Activated naive CD4-positive, alpha-beta T cell treated with anti-CD3 and anti-CD28 coated beads, Interleukin-2, amount 10 ng/mL, durations not matched to agents 7 days and 5 days (primary cell): Measurements from ENCODE around the gene ALX3.
A peak's percentile ranks its signal among the peaks of the same experiment; 100 is the strongest.
"Not testable (repeated sequence)": the region's sequence is repeated elsewhere in the genome, so short reads cannot be mapped to it uniquely, and the experiment has no call there.

Source experiments
- CTCF ChIA-PET: fragments of 350-600 bp; sonication (Branson Sonifier 250); formaldehyde crosslinking; loops from one replicate; lab custom pipeline; 2021; ENCODE audit warnings: antibody characterized with exemption; lab: Charles Lee
- DNase-seq: peaks from one replicate; pipeline ENCODE4 v3.0.0-alpha.2; 2020
- H3K27ac Mint-ChIP-seq: one replicate; pipeline ENCODE4 v1.8.0; 2021; ENCODE audit warnings: mild to moderate bottlenecking, moderate library complexity, mixed read lengths
- H3K27me3 Mint-ChIP-seq: one replicate; pipeline ENCODE4 v1.8.0; 2021; ENCODE audit warnings: mild to moderate bottlenecking, mixed read lengths
- H3K36me3 Mint-ChIP-seq: one replicate; pipeline ENCODE4 v1.8.0; 2021; ENCODE audit warnings: mixed read lengths
- H3K4me1 Mint-ChIP-seq: one replicate; pipeline ENCODE4 v1.8.0; 2021; ENCODE audit warnings: mixed read lengths
- H3K4me3 Mint-ChIP-seq: one replicate; pipeline ENCODE4 v1.8.0; 2021; ENCODE audit warnings: mild to moderate bottlenecking, moderate library complexity, mixed read lengths
- H3K9me3 Mint-ChIP-seq: one replicate; pipeline ENCODE4 v1.8.0; 2021; ENCODE audit warnings: mixed read lengths

ALX3 gene

DNA sequence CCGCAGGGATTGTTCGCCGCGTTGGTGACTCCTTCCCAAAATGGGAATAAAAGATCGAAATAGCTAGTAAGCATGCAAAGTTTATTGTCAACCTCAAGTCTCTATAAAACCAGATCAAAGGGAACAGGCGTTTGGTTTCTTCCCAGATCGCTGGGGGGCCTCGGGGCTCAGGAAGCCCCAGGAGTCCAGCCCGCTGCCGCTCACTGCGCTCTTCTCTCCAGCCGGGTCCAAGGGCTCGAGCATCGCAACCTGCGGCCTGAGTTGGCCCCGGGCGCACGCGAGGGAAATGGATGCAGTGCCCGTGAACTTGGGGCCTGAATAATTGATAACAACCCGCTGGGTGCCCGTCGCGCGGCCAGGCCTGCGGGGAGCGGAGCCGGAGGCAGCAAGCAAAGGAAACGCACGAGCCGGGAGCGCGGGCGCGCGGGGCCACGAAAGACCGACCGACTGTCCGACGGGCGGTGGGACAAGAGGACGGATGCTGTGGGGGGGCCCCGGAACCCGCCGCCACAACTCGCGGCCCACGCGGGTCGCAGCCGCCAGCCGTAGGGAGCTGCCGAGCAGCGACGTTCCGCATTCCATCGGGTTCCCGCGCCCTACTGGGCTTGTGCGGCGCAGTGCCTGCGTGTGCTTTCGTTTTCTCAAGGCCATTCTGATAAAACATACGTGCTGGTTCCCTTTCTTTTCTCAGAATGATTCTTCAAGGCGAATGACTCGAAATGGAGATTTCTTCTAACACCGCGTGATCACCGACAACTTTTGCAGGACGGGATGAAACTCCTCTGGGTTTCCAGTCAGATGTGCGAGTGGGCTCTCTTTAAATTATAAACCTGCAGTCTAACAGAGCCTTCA, 14.0 kb upstream of the ALX3 start:
- Mint-ChIP-seq H3K27ac (no peak overlapping the region), H3K4me3 (peak overlapping the region; percentile 72), H3K27me3 (peaks cover 90% of the 10 kb centered on the region), H3K4me1 (peaks cover 19% of the 10 kb centered on the region), H3K36me3 (peaks cover 2% of the 10 kb centered on the region), H3K9me3 (no peaks in the 10 kb centered on the region)
- CTCF ChIA-PET = interaction anchor here (1.7 kb wide), 1 partner anchor 24 kb away, joined by 6 read pairs; no protein-coding TSS in a partner anchor
- peak; percentile 56 for DNase-seq

- no peaks in the 10 kb centered on the region for H3K9me3 Mint-ChIP-seq
- peak overlapping the region; percentile 72 for H3K4me3 Mint-ChIP-seq
- H3K27ac Mint-ChIP-seq = no peak overlapping the region
- H3K27me3 Mint-ChIP-seq = peaks cover 92% of the 10 kb centered on the region
- H3K36me3 Mint-ChIP-seq = peaks cover 2% of the 10 kb centered on the region
- H3K4me1 Mint-ChIP-seq = peaks cover 19% of the 10 kb centered on the region
- CTCF ChIA-PET = interaction anchor here (1.7 kb wide), 1 partner anchor 23 kb away, joined by 6 read pairs; no protein-coding TSS in a partner anchor
- no peak for DNase-seq
Measured at GRCh38 chr1:110083866-110084226, 13.4 kb upstream of the ALX3 start.

DNA sequence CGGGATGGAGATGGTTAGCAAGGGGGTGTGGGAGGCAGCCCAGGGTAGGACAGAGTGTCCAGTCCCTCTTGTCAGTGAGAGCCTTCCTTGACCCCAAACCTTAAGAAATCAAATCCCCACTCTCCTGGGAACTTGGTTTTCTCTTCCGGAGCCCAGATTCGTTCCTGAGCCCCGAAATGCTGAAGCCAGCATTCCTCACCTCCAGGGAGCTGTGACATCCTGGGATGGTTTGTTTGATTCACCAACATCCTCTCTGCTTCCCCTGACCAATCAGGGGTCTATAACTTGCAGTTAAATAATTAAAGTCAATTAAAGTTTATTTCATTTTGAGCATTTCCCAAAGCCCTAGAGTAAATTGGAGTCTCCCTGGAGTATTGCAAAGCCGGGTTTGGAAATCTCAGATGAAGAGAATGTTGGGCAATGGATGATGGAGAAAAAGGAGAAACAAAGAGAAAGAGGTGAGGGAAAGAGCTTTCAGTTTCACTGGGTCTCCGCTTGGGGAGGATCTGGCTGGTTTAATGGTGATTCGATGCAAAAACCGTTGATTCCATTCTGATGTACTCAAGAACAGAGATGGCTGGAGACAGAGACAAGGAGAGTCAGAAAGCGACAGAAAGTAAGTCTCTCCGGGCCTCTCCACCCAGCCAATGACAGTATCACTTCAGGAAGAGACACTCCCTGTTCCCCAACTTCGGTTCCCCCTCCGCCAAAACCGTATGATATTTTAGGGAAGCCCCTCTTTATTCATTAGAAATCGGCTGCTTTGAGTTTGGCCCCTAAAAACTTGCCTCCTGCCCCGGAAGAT, 12.8 kb upstream of the ALX3 start:
- H3K36me3 Mint-ChIP-seq = peaks cover 2% of the 10 kb centered on the region
- no peak overlapping the region for H3K27ac Mint-ChIP-seq
- H3K4me3 Mint-ChIP-seq = peak overlapping the region; percentile 72
- peaks cover 95% of the 10 kb centered on the region for H3K27me3 Mint-ChIP-seq
- peaks cover 19% of the 10 kb centered on the region for H3K4me1 Mint-ChIP-seq
- H3K9me3 Mint-ChIP-seq = no peaks in the 10 kb centered on the region
- CTCF ChIA-PET = interaction anchor here (1.7 kb wide), 1 partner anchor 23 kb away, joined by 6 read pairs; no protein-coding TSS in a partner anchor
- DNase-seq = no peak

GRCh38 chr1:110082477-110082876, 12.0 kb upstream of the ALX3 start:
- CTCF ChIA-PET = interaction anchor here (1.3 to 1.7 kb wide), 3 partner anchors 10 to 22 kb away, joined by 4 to 6 read pairs (median 4); partner anchors contain the start of gene ALX3
- H3K36me3 Mint-ChIP-seq = peaks cover 2% of the 10 kb centered on the region
- H3K27ac Mint-ChIP-seq = no peak overlapping the region
- H3K9me3 Mint-ChIP-seq = no peaks in the 10 kb centered on the region
- no peak overlapping the region for H3K4me3 Mint-ChIP-seq
- DNase-seq = no peak
- peaks cover 88% of the 10 kb centered on the region for H3K27me3 Mint-ChIP-seq
- H3K4me1 Mint-ChIP-seq = peaks cover 19% of the 10 kb centered on the region

DNA sequence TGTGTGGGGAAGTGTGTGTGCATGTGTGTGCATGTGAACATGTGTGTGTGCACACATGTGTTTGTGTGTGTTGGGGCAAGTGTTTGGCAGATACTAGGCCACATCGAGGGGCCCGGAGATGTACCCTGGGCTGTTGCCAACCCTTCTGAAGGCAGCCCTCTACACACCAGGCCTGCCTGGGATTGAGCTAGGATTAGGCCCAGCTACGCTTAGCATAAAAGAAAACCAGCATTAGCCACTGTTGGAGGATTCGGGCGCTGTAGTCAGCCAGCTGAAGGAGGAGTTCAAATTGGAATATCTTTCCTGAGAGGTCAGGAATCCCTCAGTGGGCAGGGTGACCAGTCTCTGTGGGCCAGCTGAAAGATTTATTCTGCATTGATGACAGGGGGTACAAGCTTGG, 10.6 kb upstream of the ALX3 start:
- Mint-ChIP-seq H3K4me1 (peaks cover 19% of the 10 kb centered on the region), H3K27me3 (peaks cover 86% of the 10 kb centered on the region), H3K27ac (no peak overlapping the region), H3K9me3 (no peaks in the 10 kb centered on the region), H3K36me3 (peaks cover 2% of the 10 kb centered on the region), H3K4me3 (no peak overlapping the region)
- CTCF ChIA-PET = interaction anchor here (0.8 to 1.7 kb wide), 9 partner anchors 10 to 52 kb away, joined by 3 to 18 read pairs (median 4); partner anchors contain the start of gene ALX3
- DNase-seq = no peak

DNA sequence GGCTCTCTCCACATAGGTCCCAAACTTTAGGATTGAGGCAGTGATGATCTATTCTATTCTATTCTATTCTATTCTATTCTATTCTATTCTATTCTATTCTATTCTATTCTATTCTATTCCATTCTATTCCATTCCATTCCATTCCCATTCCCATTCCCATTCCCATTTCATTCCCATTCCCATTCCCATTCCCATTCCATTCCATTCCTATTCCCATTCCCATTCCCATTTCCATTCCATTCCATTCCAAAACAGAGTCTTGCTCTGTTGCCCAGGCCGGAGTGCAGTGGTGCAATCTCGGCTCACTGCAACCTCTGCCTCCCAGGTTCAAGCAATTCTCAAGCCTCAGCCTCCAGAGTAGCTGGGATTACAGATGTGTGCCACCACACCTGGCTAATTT, 9.5 kb upstream of the ALX3 start:
- H3K9me3 Mint-ChIP-seq, CTCF ChIA-PET, H3K4me3 Mint-ChIP-seq, DNase-seq, H3K27ac Mint-ChIP-seq, H3K36me3 Mint-ChIP-seq: not testable (repeated sequence)
- Mint-ChIP-seq H3K27me3 (peaks cover 85% of the 10 kb centered on the region), H3K4me1 (peaks cover 19% of the 10 kb centered on the region)

- H3K27me3 Mint-ChIP-seq = peaks cover 85% of the 10 kb centered on the region
- DNase-seq = no peak
- H3K9me3 Mint-ChIP-seq = no peaks in the 10 kb centered on the region
- H3K4me1 Mint-ChIP-seq = no peaks in the 10 kb centered on the region
- H3K4me3 Mint-ChIP-seq = no peak overlapping the region
- H3K36me3 Mint-ChIP-seq = no peaks in the 10 kb centered on the region
- H3K27ac Mint-ChIP-seq = no peak overlapping the region
- CTCF ChIA-PET = interaction anchor here (1.4 to 3.6 kb wide), 4 partner anchors 11 to 39 kb away, joined by 3 to 18 read pairs (median 10); no protein-coding TSS in a partner anchor
Measured at GRCh38 chr1:110076789-110077500, 6.5 kb upstream of the ALX3 start.

DNA sequence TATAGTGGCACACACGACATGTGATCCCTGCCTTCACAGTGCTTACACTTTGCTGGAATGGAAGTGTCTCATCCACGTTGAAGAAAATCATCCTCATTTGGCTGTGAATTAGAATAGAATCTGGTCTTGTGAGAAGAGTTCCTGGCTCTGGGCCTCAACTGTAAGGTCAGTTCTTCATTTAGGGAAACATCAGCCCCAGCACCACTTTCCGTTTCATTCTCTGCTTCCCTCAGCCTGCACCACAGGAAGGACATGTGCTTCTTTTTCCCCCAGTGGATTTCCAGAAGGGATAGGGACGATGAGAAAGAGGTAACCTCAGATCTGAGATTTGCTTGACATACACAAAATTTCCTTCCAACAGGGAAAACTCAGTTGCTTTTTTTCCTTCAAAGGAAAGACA, 3.7 kb upstream of the ALX3 start:
- CTCF ChIA-PET = interaction anchor here (1.1 to 1.8 kb wide), 3 partner anchors 14 to 19 kb away, joined by 3 to 5 read pairs (median 5); no protein-coding TSS in a partner anchor
- no peaks in the 10 kb centered on the region for H3K36me3 Mint-ChIP-seq
- no peak for DNase-seq
- no peaks in the 10 kb centered on the region for H3K9me3 Mint-ChIP-seq
- no peak overlapping the region for H3K27ac Mint-ChIP-seq
- no peak overlapping the region for H3K4me3 Mint-ChIP-seq
- no peaks in the 10 kb centered on the region for H3K4me1 Mint-ChIP-seq
- peaks cover 84% of the 10 kb centered on the region for H3K27me3 Mint-ChIP-seq

- peaks cover 5% of the 10 kb centered on the region for H3K4me1 Mint-ChIP-seq
- H3K27ac Mint-ChIP-seq = no peak overlapping the region
- CTCF ChIA-PET = interaction anchor here (1.2 to 1.7 kb wide), 4 partner anchors 10 to 17 kb away, joined by 3 to 7 read pairs (median 4); no protein-coding TSS in a partner anchor
- DNase-seq = no peak
- no peaks in the 10 kb centered on the region for H3K9me3 Mint-ChIP-seq
- peaks cover 98% of the 10 kb centered on the region for H3K27me3 Mint-ChIP-seq
- no peak overlapping the region for H3K4me3 Mint-ChIP-seq
- no peaks in the 10 kb centered on the region for H3K36me3 Mint-ChIP-seq
Measured at GRCh38 chr1:110070282-110070669, 196 bp downstream of the ALX3 start.

DNA sequence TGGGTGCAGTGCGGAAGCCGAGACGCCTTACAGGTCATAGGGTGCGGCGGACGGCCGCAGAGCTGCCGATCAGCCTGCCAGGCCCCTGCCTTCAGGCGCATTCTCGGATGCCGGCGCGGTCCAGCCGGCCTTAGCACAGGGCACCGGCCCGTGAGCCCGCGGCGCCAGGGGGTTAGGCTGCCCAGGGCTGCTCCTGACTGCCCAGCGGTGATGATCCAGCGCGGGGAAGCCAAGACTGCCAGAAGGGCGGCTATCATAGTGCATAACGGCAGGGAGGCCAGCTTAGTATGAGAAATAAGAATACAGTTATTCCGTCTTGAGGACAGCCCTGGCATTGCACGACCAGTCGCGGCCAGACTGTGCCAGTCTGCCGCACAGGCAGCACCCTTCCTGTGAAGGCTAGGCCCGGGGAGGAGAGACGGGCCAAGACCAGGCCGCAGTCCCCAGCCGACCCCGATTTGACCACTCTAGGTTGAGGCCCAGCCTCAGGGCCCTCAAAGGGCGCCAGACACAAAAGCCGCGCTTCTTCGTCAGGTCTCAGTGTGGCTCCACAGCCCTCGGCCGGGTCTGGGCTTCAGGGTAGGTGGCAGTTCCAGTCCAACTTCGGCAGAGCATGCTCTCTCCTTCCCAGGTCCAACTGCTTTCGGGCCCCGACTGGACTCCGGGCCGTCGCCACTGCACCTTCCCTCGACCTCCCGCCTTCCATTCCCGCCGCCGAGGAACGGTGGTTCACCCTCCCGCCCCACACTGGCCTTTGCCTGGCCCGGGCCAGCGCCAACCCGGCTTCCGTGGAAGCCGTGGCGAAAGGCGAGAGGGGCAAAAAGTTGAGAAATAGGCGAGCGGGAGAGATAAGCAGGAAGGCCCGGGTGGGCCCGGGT, 829 bp downstream of the ALX3 start:
- Mint-ChIP-seq H3K36me3 (no peaks in the 10 kb centered on the region), H3K9me3 (no peaks in the 10 kb centered on the region), H3K4me1 (peaks cover 5% of the 10 kb centered on the region), H3K27ac (no peak overlapping the region), H3K27me3 (peaks cover 99% of the 10 kb centered on the region), H3K4me3 (no peak overlapping the region)
- no peak for DNase-seq
- CTCF ChIA-PET = no interaction called here

- peak; percentile 38 for DNase-seq
- H3K4me1 Mint-ChIP-seq = peaks cover 5% of the 10 kb centered on the region
- no peaks in the 10 kb centered on the region for H3K9me3 Mint-ChIP-seq
- CTCF ChIA-PET = no interaction called here
- peaks cover 99% of the 10 kb centered on the region for H3K27me3 Mint-ChIP-seq
- no peaks in the 10 kb centered on the region for H3K36me3 Mint-ChIP-seq
- H3K27ac Mint-ChIP-seq = no peak overlapping the region
- peak overlapping the region; percentile 2 for H3K4me3 Mint-ChIP-seq
Measured at GRCh38 chr1:110068646-110069403, 1.6 kb downstream of the ALX3 start.

GRCh38 chr1:110067893-110068645, 2.4 kb downstream of the ALX3 start:
- Mint-ChIP-seq H3K4me1 (peaks cover 5% of the 10 kb centered on the region), H3K4me3 (peak overlapping the region; percentile 23), H3K27ac (no peak overlapping the region), H3K27me3 (peaks cover 91% of the 10 kb centered on the region), H3K36me3 (no peaks in the 10 kb centered on the region), H3K9me3 (no peaks in the 10 kb centered on the region)
- no peak for DNase-seq
- CTCF ChIA-PET = interaction anchor here (1.0 kb wide), 1 partner anchor 37 kb away, joined by 3 read pairs; no protein-coding TSS in a partner anchor
